K562 (cell line): Measurements from ENCODE around the gene EPO. TPM values are rescaled to one million over a fixed set of nuclear protein-coding genes. Genes with fewer than 3 reads are reported as not detected.

Experiments
- ELF2 ChIP-seq: fragments of 250-450 bp; sonication (Bioruptor Pico); IDR thresholded peaks from 2 replicates; pipeline ENCODE4 v1.5.0; 2021; ENCODE audit warnings: mild to moderate bottlenecking
- HDAC8 ChIP-seq: fragments of 450-650 bp; IDR thresholded peaks from 2 replicates; pipeline ENCODE4 v1.6.1; 2016; ENCODE audit warnings: mild to moderate bottlenecking, missing genetic modification characterization, moderate library complexity, missing compliant biosample characterization
- L3MBTL2 ChIP-seq: fragments of 450-650 bp; IDR thresholded peaks from 2 replicates; pipeline ENCODE4 v1.6.1; 2016; ENCODE audit warnings: mild to moderate bottlenecking, moderate library complexity
- XRCC5 ChIP-seq: fragments of 200-400 bp; formaldehyde crosslinking; IDR thresholded peaks from 2 replicates; pipeline ENCODE4 v1.6.1; 2017; ENCODE audit warnings: low read depth, mild to moderate bottlenecking, low read length
- polyA plus RNA-seq, 8 experiments: library from polyadenylated mRNA; depleted of rRNA in 4 of 8; stranded (reverse) in 5 of 8; unstranded in 3 of 8; fragments of >200 nt; fragmentation: Nextera tagmentation in 2 of 8; fragmentation: Illumina TruSeq in 1 of 8; extraction: Ambion mirVana in 2 of 8; extraction: Trizol in 1 of 8; gene quantifications; 2 replicates each; pipeline versions ENCODE4 v1.2.1 to v1.2.3, GENCODE V29; 2011 to 2014; ENCODE audit warnings: inconsistent platforms in 1 of 8, missing spikeins in 1 of 8
- total RNA-seq, 7 experiments: library from RNA; depleted of rRNA in 6 of 7; stranded (reverse); fragments of >200 nt in 6 of 7; fragmentation: Illumina TruSeq in 2 of 7; extraction: Trizol in 2 of 7; gene quantifications; 2 replicates each; pipeline versions ENCODE4 v1.2.1 to v1.2.3, GENCODE V29; 2011 to 2021; ENCODE audit warnings: low replicate concordance in 1 of 7
- TF ChIP-seq, protein P1 (sequence below): sonication (generic); formaldehyde crosslinking; IDR thresholded peaks from 2 replicates; pipeline ENCODE4 v1.8.0; 2022; ENCODE audit warnings: mild to moderate bottlenecking, missing genetic modification reagents

Gene EPO
- total and polyA plus RNA-seq, 9 of the 15 experiments (the other 6 are each of a cell fraction or from before 2014, with no cell fraction given) = 0.06 to 0.41 (median 0.07) TPM; not detected in 6

DNA sequence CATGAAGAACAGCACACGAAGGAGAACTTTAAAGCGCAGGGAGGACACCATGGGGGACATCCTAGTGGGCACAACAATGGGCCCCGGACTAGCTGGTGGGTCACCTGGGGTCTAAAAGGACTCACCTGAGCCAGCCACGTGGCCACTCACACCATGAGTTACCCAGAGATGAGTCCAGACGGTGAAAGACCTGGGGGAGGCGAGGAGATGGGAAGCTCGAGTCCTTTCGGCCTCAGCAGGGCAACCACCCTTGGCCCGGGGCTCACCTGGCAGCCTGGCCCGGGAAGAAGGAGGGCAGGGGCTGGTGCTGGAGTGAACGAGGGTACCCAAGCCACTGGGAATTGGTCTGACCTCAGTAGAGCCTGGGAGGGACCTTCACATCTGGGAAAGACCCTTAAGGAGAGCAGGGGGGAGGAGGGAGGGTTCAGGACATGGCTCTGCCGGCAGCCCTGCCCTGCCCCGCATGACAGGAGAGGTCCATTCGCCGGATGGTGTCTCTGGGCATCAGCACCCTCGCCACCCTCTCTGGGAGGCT is 31.9 kb upstream of the EPO start (continued):
- TF ChIP-seq, protein P1, sequence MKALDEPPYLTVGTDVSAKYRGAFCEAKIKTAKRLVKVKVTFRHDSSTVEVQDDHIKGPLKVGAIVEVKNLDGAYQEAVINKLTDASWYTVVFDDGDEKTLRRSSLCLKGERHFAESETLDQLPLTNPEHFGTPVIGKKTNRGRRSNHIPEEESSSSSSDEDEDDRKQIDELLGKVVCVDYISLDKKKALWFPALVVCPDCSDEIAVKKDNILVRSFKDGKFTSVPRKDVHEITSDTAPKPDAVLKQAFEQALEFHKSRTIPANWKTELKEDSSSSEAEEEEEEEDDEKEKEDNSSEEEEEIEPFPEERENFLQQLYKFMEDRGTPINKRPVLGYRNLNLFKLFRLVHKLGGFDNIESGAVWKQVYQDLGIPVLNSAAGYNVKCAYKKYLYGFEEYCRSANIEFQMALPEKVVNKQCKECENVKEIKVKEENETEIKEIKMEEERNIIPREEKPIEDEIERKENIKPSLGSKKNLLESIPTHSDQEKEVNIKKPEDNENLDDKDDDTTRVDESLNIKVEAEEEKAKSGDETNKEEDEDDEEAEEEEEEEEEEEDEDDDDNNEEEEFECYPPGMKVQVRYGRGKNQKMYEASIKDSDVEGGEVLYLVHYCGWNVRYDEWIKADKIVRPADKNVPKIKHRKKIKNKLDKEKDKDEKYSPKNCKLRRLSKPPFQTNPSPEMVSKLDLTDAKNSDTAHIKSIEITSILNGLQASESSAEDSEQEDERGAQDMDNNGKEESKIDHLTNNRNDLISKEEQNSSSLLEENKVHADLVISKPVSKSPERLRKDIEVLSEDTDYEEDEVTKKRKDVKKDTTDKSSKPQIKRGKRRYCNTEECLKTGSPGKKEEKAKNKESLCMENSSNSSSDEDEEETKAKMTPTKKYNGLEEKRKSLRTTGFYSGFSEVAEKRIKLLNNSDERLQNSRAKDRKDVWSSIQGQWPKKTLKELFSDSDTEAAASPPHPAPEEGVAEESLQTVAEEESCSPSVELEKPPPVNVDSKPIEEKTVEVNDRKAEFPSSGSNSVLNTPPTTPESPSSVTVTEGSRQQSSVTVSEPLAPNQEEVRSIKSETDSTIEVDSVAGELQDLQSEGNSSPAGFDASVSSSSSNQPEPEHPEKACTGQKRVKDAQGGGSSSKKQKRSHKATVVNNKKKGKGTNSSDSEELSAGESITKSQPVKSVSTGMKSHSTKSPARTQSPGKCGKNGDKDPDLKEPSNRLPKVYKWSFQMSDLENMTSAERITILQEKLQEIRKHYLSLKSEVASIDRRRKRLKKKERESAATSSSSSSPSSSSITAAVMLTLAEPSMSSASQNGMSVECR (CRISPR knock-in tag) = no peak
- TF ChIP-seq ELF2 (CRISPR knock-in tag) (no peak), XRCC5 (no peak), HDAC8 (tag) (no peak), L3MBTL2 (no peak)
